CD4-positive, alpha-beta T cell treated with Interleukin-12 subunit alpha and Interleukin-12 subunit beta, for 1 hour (primary cell): ENCODE data around the gene TP53BP1.
"Not testable (repeated sequence)": the region's sequence is repeated elsewhere in the genome, so short reads cannot be mapped to it uniquely, and the experiment has no call there.

Experiments
- DNase-seq: peaks from one replicate; pipeline ENCODE4 v3.0.0-alpha.2; 2020

The TP53BP1 gene

GRCh38 chr15:43406808-43407207, 86.1 kb downstream of the TP53BP1 start:
- no peak for DNase-seq

GRCh38 chr15:43406189-43406588, 86.8 kb downstream of the TP53BP1 start:
- no peak for DNase-seq

- DNase-seq = no peak
These were observed 88.8 kb downstream of the TP53BP1 start for GRCh38 chr15:43404130-43404529.

GRCh38 chr15:43403616-43404015, 89.3 kb downstream of the TP53BP1 start:
- no peak for DNase-seq

- DNase-seq = no peak
These were observed 90.7 kb downstream of the TP53BP1 start for GRCh38 chr15:43402255-43402654.

GRCh38 chr15:43393592-43393991, 99.4 kb downstream of the TP53BP1 start:
- not testable (repeated sequence) for DNase-seq

GRCh38 chr15:43390723-43391122, 102.2 kb downstream of the TP53BP1 start:
- no peak for DNase-seq

GRCh38 chr15:43383070-43383469, 109.9 kb downstream of the TP53BP1 start:
- DNase-seq = no peak

- DNase-seq = no peak
These were observed 110.6 kb downstream of the TP53BP1 start for GRCh38 chr15:43382310-43382709.

- DNase-seq = no peak
These were observed 114.4 kb downstream of the TP53BP1 start for GRCh38 chr15:43378601-43379000.

- peak; percentile 56 for DNase-seq
These were observed 116.8 kb downstream of the TP53BP1 start for GRCh38 chr15:43376017-43376705.

GRCh38 chr15:43370975-43371974, 121.7 kb downstream of the TP53BP1 start, which contains the start of the genes TUBGCP4 and ZSCAN29:
Gene TUBGCP4 (plus strand): TSS chr15:43371101. CDS start chr15:43371355, 254 bp downstream.
Gene ZSCAN29 (minus strand): TSS chr15:43371043. CDS start chr15:43369913, 1,130 bp downstream.
- peak; percentile 81 for DNase-seq

- DNase-seq = no peak
These were observed 122.5 kb downstream of the TP53BP1 start for GRCh38 chr15:43370310-43370974.

- DNase-seq = no peak
These were observed 131.5 kb downstream of the TP53BP1 start for GRCh38 chr15:43361313-43361903.

- DNase-seq = no peak
These were observed 132.1 kb downstream of the TP53BP1 start for GRCh38 chr15:43360821-43361220.
